Psoas muscle (tissue), 8 donors: ENCODE measurements around the gene WDR44. TPM values are rescaled to one million over a fixed set of nuclear protein-coding genes. Genes with fewer than 3 reads are reported as not detected.

Experiments
- ATAC-seq, 4 donors: fragments of 200-7000 bp; cut with Tn5 transposase; one replicate each; pipeline ENCODE4 v1.9.1; 2020; ENCODE audit warnings: moderate library complexity in 3 of 4, mild to moderate bottlenecking in 2 of 4
- DNase-seq, 2 donors: peaks; one replicate each; pipeline ENCODE4 v3.0.0-alpha.2; 2020
- H3K27ac ChIP-seq: fragments of 200-600 bp; one replicate; pipeline ENCODE4 v1.8.0; 2022
- H3K27me3 ChIP-seq, 3 donors: fragments of 200-600 bp in 1 of 3; one replicate each; pipeline versions ENCODE4 v1.6.1 to v1.8.0; 2013 to 2022; ENCODE audit warnings: low read length in 2 of 3, mild to moderate bottlenecking in 2 of 3, moderate library complexity in 1 of 3; ENCODE audit not compliant: insufficient read depth in 3 of 3
- H3K36me3 ChIP-seq, 2 donors: fragments of 200-600 bp in 1 of 2; one replicate each; pipeline versions ENCODE4 v1.6.1 to v1.8.0; 2013 to 2022; ENCODE audit warnings: low read depth in 1 of 2, mild to moderate bottlenecking in 1 of 2, moderate library complexity in 1 of 2; ENCODE audit not compliant: insufficient read depth in 1 of 2
- H3K4me1 ChIP-seq: fragments of 200-600 bp; one replicate; pipeline ENCODE4 v1.8.0; 2022
- H3K4me3 ChIP-seq: fragments of 200-600 bp; one replicate; pipeline ENCODE4 v1.8.0; 2022; ENCODE audit warnings: mild to moderate bottlenecking
- H3K9me3 ChIP-seq: fragments of 200-600 bp; one replicate; pipeline ENCODE4 v1.8.0; 2022
- WGBS, 3 donors: extraction: QIAGEN DNeasy Blood & Tissue Kit; methylation state at CpG; one replicate each; pipeline versions ENCODE4 v1.1.6 to v1.1.7; 2013; 5-methylcytosine and 5-hydroxymethylcytosine counted together
- intact Hi-C, 2 donors: fragments of 100-400 bp; cut with DNase I; formaldehyde crosslinking; loops; one replicate each; pipeline versions ENCODE4 v1.11.0 to v1.14.2; 2022
- polyA plus RNA-seq, 3 donors: library from polyadenylated mRNA; stranded (reverse); fragments of 200-250 nt; gene quantifications; one replicate each; pipeline ENCODE4 v1.2.3, GENCODE V29; 2013
- total RNA-seq, 4 donors: library from RNA; stranded (reverse); fragmentation: NEBNext Ultra II Directional in 2 of 4; extraction: Animal tissue kit (Norgen Biotek cat#: 25700) in 2 of 4; gene quantifications; one replicate each; pipeline versions ENCODE4 v1.2.1 to v1.2.4, GENCODE V29; 2021 to 2023
- TF ChIP-seq, protein P1 (sequence below): fragments of 200-600 bp; IDR thresholded peaks from one replicate; pipeline ENCODE4 v1.8.0; 2022; ENCODE audit warnings: antibody characterized with exemption
- donor health status: healthy with polysubstance abuse.
- donor health status: DM: no; HTN: no; CAD: no; lungs with moderate emphysema.
- donor health status: Bipolar disorder and iron deficiency.
- donor health status: healthy.
- donor health status: DM: yes; HTN: yes; CAD: no.
- donor health status: DM: no; HTN: no; CAD: no.
- donor health status: DM: no; HTN: no; CAD: no.
- donor health status: DM: yes; HTN: yes; CAD: no.

Gene WDR44
- total and polyA plus RNA-seq, 7 donors: 4.4 to 13.1 (median 9.6) TPM

DNA sequence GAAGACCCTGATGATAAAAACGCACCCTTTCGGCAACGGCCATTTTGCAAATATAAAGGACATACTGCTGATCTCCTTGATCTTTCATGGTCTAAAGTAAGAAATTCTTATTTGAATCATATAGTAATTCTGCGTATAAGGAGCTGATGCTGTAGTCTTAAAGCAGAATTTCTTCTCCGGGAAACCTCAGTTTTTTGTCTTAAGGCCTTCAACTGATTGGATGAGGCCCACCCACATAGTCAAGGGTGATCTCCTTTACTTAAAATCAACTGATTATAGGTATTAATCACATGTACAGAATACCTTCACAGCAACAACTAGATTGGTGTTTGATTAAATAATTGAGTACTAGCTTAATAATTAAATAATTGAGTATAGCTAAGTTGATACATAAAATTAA lies 86.9 kb downstream of the WDR44 start:
- Histone ChIP-seq H3K4me1 (no peaks in the 10 kb centered on the region), H3K9me3 (no peaks in the 10 kb centered on the region), H3K27me3 (no peaks in the 10 kb centered on the region), H3K27ac (no peak overlapping the region), H3K4me3 (no peak overlapping the region), H3K36me3 (peaks cover 0 to 36% of the 10 kb centered on the region in 2 donors)
- WGBS, 3 donors: 78 to 99% (median 88%) methylated on average over 5 of the region's 5 CpGs
- TF ChIP-seq, protein P1, sequence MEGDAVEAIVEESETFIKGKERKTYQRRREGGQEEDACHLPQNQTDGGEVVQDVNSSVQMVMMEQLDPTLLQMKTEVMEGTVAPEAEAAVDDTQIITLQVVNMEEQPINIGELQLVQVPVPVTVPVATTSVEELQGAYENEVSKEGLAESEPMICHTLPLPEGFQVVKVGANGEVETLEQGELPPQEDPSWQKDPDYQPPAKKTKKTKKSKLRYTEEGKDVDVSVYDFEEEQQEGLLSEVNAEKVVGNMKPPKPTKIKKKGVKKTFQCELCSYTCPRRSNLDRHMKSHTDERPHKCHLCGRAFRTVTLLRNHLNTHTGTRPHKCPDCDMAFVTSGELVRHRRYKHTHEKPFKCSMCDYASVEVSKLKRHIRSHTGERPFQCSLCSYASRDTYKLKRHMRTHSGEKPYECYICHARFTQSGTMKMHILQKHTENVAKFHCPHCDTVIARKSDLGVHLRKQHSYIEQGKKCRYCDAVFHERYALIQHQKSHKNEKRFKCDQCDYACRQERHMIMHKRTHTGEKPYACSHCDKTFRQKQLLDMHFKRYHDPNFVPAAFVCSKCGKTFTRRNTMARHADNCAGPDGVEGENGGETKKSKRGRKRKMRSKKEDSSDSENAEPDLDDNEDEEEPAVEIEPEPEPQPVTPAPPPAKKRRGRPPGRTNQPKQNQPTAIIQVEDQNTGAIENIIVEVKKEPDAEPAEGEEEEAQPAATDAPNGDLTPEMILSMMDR: no peak
- intact Hi-C loops: no loop called here
- ATAC-seq (no peak), DNase-seq (no peak)

DNA sequence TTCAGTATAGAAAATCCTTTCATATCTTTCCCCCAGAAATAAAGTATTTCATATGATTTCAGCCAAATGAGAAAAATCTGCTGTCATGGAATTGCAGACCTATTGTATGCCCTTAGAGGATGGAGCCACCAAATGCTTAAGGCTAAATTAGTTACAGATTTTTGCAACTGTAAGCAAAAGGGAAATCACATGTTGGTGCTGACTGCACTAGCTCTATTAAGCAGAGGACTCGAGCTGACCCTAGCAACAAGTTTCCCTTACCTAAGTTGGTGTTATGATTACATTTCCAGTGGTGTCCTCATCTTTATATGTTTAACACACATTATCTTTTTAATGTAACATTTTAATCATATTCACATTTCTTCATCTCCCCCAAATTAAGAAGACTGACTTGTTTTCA lies 91.4 kb downstream of the WDR44 start:
- TF ChIP-seq, protein P1: no peak
- WGBS, 3 donors: 30 to 67% (median 36%) methylated on average over 1 of the region's 1 CpG
- intact Hi-C loops: no loop called here
- Histone ChIP-seq H3K27me3 (no peaks in the 10 kb centered on the region), H3K4me3 (no peak overlapping the region), H3K36me3 (peaks cover 0 to 49% of the 10 kb centered on the region in 2 donors), H3K9me3 (no peaks in the 10 kb centered on the region), H3K4me1 (no peaks in the 10 kb centered on the region), H3K27ac (no peak overlapping the region)
- DNase-seq (no peak), ATAC-seq (no peak)

DNA sequence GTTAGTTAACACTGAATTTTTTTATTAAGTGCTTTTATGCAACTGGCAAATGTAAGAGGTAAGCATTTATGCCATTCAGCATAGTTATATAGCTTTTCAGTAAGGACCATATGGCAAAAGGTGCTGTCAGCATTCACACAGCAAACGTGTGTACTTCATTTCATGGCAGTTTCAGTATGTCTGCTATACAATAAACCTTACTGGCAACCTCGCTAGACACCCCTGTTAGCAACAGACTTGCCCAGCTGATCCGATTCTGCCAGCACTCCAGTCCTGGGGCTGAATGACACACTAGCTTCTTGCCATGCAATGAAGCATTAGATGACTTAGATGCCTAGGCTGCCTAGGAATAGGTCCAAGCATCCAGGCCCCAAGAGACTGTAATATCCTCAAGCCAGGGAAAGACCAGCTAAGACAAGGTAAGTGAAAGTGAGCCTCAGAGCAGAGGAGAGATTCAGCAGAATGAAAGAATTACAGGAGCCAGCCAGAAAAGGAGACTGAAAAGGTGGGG lies 102.4 kb downstream of the WDR44 start:
- no peak for DNase-seq
- 36 to 58% (median 57%) methylated on average over 3 of the region's 3 CpGs for WGBS, 3 donors
- no peaks in the 10 kb centered on the region for H3K27me3 ChIP-seq
- no peaks in the 10 kb centered on the region for H3K9me3 ChIP-seq
- ATAC-seq: no peak
- peaks cover 0 to 40% of the 10 kb centered on the region in 2 donors for H3K36me3 ChIP-seq
- intact Hi-C loops: no loop called here
- no peaks in the 10 kb centered on the region for H3K4me1 ChIP-seq
- H3K4me3 ChIP-seq: no peak overlapping the region
- TF ChIP-seq, protein P1: no peak
- H3K27ac ChIP-seq: no peak overlapping the region

DNA sequence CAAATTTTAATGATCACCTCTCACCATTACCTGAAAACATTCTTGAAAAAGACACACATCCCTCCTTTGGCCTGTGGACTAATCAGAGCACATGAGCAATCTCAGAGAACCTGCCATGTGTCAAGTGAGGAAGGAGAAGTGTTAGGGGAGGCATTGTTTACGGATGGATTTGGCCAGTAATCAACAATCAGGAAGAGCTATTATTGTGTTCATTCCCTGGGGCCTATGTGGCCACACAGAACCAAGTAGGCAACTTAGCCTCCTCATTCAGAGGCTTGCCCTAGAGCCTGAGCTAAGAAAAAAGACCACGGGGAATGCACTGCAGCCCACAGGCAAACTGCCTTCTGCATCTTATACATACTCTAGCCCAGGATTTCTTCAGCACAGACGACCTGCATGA lies 109.1 kb downstream of the WDR44 start:
- H3K27me3 ChIP-seq: no peaks in the 10 kb centered on the region
- WGBS, 3 donors: 66 to 71% (median 68%) methylated on average over 3 of the region's 3 CpGs
- H3K27ac ChIP-seq: no peak overlapping the region
- H3K4me1 ChIP-seq: no peaks in the 10 kb centered on the region
- H3K9me3 ChIP-seq: no peaks in the 10 kb centered on the region
- ATAC-seq: no peak
- intact Hi-C loops: no loop called here
- peaks cover 0 to 20% of the 10 kb centered on the region in 2 donors for H3K36me3 ChIP-seq
- TF ChIP-seq, protein P1: no peak
- no peak for DNase-seq
- H3K4me3 ChIP-seq: no peak overlapping the region

DNA sequence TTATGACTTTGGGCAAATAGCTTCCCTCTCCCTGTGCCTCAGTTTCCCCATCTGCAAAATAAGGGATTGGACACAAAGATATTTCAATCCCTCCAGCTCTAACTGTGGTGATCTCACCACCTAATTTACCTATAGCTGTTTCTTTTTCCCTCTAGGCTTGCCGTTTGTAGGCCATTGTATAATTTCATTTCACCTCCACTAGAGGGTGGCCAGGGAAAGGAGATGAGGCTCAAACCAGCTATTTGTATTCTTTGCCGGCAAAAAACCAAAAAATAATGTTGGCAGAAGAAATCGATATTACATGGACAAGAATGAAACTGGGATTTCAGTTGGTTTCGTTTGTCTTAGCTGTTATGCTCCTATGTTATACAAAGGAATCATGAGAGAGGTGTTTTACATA lies 113.6 kb downstream of the WDR44 start:
- intact Hi-C loops: no loop called here
- ATAC-seq (no peak), DNase-seq (no peak)
- H3K4me1 ChIP-seq: no peaks in the 10 kb centered on the region
- H3K27ac ChIP-seq: no peak overlapping the region
- TF ChIP-seq, protein P1: peak; percentile 27
- whole genome bisulfite sequencing, 3 donors: 0 to 23% (median 5%) methylated on average over 4 of the region's 4 CpGs
- no peaks in the 10 kb centered on the region for H3K36me3 ChIP-seq
- H3K4me3 ChIP-seq: no peak overlapping the region
- H3K9me3 ChIP-seq: no peaks in the 10 kb centered on the region
- no peaks in the 10 kb centered on the region for H3K27me3 ChIP-seq
